Measurements from ENCODE around the gene PLGRKT.
"Not testable (repeated sequence)": the region's sequence is repeated elsewhere in the genome, so short reads cannot be mapped to it uniquely, and the experiment has no call there.

Gene PLGRKT, protein sequence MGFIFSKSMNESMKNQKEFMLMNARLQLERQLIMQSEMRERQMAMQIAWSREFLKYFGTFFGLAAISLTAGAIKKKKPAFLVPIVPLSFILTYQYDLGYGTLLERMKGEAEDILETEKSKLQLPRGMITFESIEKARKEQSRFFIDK

DNA sequence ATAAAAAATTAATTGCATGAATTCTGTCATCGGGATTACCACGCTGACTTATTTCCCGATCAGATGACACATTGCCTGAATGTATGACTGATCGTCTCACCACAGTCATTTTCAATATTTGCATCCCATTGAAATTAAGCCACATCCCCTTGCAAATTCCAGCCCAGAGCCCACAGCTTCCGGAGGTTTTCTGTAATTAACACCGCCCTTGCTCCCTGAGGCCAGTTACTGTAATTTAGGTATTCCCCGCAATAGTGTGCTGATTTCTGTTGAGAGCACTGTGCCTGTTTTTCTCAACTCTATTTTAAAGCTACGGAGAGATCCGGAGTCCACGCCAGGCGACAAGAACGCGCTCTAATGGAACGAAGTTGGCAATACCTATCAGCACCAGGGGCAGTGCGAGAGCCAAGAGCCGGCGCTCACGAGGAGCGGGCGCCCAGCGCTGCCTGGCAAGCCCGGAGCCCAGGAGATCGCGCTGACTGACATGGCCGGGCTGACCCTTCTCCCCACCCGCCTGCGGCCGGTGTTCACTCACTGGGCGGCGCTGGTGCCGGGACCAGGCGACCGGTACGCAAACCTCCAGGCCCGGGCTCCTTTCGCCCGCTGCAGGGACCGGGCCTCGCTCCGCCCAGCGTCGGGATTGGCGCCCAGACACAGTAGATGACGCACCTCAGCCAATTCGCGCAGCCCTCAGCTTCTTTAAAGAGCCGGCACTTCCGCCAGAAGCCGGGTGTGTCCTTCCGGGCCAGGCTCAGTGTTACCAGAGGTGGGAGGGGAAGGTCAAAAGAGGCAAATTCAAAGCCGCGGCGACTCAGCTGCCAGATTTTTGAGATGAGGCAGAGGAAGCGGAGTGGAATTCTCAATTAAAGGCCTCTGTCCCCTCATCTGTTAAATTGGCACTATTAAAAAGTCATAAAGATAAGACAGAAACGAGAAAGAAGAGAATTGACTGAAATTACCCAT is at the start of gene PLGRKT:
PLGRKT (minus strand) TSS at position 672 of the 963 bp plus-strand sequence. CDS start 5,948 bp downstream, outside the sequence.
- peak; percentile 88 for DNase-seq

DNA sequence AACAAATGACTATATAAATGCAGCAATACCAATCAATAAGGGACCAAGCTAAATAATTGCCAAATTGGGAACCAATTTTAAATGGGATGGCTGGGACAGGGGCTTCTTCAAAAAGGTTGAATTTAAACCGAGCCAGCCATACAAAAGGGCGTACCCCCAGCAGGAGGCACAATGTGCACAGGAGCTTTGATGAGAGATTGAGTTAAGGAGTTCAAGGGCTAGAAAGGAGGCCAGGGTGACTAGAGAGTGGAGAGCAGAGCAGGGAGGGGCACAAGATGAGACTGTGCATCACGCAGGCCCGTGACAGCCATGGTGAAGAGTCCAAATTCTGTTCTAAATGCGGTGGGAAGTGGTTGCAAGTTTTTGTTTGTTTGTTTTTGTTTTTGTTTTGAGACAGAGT is 49.3 kb upstream of the PLGRKT start:
- no peak for DNase-seq

DNA sequence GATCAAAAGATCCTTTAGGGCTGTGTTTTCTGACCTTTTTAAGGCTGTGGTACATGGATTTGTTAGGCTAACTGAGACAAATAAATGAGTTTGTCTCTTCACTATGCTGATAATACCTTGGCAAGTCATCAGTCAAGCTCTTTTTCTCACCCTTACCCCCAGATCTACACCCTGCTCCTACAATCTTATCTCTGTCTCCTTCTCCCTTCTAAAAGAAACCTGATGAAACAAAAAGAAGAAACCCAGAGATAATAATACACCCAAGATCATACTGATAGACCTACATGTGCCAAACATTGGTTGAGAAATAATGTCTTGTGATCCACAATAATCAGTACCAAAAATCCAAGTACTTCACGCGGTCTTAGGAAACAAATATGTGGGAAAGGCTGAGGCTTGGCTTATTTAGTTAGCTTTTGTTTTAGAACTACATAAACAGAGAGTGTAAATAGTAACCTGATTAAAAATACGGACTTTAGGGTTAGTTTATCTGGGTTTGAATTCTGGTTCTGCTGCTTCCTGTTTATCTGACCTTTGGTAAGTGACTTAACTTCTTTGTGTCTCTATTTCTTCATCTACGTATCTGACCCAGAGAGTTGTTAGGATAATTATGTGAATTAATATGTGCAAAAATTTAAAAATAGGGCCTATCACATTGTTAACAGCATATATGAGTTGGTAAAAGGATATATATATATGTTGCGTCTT is 47.8 kb upstream of the PLGRKT start:
- DNase-seq: no peak

DNA sequence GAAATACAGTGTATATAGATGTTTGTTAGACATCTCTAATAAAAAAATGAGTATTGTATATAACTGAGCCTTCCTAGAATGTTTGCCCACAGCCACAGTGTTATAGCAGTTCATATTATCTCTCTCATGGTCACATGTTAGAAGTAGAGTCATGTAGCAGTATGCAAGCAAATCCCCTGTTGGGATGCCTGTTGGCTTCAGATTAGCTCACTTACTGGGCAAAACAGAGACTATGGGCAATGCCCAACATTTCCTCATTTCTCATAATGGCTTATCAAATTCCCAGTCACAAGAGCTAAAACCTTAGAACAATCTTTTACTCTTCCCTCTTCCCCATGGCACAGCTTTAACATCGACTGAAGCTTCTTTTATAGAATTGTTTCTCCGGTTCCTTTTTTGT is 45.6 kb upstream of the PLGRKT start:
- DNase-seq: no peak

DNA sequence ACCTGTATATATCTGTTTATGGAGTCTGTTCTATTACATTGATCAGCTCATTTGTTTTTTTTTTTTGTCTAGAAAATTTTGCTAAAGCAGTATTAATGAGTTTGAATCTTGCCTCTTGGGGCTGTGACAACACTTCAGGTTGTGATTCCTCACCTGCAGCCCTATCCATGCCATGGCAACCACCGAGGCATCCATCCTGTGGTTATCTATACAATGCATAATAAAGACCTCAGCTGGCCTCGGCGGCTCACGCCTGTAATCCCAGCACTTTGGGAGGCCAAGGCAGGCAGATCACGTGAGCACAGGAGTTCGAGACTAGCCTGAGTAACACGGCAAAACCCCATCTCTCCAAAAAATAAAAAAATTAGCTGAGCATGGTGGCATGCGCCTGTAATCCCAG is 44.5 kb upstream of the PLGRKT start:
- DNase-seq: no peak

DNA sequence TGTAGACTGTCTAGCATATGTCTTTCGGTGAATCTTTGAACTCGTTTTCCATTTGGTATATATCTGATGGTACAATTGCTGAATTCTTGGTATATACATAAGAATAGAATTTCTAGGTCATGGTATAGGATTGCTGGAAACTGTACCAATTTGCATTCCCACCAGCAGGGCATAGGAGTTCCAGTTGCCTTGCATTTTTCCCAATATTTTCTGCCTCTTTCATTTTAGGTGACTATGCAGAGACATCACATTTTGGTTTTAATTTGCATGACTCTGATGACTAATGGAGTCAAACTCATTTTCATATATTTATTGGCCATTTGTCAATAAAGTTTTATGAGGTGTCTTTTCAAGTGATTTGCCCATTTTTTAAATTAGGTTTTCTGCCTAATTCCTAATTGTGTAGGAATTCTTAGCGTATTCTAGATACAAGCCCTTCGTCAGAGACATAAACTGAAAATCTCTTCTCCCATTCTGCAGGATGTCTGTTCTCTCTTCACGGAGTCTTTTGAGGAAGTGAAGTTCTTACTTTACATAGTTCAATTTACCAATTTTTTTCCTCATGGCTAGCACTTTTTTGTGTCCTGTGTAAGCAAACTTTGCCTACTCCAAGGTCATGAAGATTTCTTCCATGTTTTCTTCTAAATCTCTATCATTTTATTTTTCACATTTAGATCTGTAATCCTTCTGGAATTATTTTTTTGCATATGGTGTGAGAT is 43.8 kb upstream of the PLGRKT start:
- DNase-seq: no peak

DNA sequence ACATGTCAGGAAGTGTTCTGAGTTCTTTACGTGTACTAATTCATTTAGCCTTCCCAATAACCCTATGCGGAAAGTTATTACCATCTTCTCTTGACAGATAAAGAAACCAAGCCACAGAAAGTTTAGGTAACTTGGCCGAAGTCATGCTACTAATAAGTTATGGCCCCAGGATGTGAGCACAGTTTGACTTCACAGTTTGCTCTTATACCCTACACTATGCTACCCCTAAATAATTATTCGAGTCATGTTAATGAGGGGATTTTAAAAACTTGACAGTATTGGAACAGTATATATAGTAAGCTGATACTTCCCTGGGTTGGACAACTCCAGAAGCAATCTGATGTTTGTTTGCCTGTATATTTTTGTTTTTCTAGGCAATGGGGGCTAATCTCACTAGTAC is 43.2 kb upstream of the PLGRKT start:
- no peak for DNase-seq

DNA sequence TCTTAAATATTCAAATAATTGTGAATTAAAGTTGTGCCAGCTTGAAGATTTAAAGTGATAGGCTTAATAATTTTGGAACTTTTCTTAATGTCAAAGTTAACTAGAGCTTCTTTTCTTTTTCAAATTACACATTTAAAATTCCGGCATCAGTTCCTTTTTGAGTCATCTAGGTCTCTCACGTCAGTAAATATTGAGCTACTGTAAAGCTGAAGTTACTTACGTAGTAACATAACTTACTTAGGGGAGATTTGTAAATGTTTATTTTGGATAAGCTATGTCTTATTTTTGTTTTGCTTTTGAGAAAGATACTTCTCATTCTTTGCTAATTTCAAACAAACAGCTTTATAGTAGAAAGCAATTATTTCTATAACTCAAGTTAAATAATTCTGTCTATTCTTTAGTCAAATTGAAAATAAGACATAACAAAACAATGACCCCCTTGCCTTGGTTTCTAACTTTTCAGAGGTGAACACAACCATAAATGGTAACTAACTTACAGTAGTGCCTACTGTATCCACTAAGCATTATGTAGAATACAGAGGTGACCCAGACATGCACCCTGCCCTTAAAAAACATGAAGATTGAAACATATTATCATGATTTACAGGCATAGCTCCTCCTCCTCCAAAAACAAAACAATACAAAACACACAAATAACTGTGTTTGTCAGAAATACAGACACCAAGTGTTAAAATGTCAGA is 42.4 kb upstream of the PLGRKT start:
- DNase-seq: no peak

DNA sequence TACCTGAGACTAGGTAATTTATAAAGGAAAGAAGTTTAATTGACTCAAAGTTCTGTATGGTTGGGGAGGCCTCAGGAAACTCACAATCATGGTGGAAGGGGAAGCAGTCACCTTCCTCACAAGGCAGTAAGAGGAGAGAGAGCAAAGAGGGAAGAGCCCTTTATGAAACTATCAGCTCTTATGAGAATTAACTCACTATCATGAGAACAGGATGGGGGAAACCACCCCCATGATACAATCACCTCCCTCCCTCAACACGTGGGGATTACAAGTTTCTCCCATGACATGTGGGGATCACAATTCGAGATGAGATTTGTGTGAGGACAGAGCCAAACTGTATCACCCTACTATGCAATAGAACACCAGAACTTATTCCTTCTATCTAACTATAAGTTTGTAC is 40.5 kb upstream of the PLGRKT start:
- no peak for DNase-seq

DNA sequence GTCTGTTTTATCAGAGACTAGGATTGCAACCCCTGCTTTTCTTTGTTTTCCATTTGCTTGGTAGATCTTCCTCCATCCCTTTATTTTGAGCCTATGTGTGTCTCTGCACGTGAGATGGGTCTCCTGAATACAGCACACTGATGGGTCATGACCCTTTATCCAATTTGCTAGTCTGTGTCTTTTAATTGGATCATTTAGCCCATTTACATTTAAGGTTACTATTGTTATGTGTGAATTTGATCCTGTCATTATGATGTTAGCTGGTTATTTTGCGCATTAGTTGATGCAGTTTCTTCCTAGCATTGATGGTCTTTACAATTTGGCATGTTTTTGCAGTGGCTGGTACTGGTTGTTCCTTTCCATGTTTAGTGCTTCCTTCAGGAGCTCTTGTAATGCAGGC is 37.9 kb upstream of the PLGRKT start:
- not testable (repeated sequence) for DNase-seq

DNA sequence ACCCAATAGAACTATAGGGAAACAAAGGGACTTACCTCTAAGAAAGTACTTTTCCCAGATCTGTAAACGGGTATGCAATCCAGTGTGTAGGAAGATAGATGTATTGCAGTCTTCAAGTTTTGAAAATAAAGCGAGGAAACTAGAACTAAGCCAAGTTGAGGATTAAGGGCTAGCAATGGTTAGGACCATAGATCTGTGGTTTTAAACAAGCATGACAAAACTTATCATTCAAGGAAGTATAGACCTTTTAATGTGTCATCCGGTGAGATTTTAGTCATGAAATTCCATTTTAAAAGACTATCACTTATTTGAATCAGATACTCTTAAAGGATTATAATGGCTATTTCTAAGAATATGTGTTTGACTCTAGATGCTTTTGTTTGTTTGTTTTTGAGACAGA is 33.1 kb upstream of the PLGRKT start:
- DNase-seq: no peak

DNA sequence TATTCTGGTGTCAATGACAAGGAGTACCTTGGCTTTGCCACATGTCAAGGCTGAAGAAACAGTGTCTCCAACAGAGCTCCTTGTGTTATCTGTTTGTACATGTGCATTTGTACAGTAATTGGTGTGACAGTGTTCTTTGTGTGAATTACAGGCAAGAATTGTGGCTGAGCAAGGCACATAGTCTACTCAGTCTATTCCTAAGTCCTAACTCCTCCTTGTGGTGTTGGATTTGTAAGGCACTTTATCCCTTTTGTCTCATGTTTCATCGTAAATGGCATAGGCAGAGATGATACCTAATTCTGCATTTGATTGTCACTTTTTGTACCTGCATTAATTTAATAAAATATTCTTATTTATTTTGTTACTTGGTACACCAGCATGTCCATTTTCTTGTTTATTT is 32.4 kb upstream of the PLGRKT start:
- DNase-seq: no peak

DNA sequence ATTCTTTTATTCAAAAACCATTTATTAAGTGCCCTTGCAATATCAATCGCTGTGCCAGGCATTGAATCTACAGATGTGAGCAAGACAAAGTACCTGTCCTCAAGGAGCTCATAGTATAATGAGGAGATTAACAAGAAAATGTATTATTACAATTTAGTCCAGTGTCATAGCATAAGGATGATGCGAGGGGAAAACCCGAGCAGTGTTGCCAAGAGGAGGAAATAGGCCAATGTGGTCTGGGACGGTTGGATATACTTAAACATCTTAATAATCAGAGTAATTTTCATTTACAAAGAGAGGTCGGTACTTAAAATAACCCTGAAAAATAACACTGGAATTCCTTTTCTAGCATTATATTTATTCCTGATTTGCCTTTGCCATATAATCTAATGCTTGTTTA is 31.1 kb upstream of the PLGRKT start:
- DNase-seq: no peak

DNA sequence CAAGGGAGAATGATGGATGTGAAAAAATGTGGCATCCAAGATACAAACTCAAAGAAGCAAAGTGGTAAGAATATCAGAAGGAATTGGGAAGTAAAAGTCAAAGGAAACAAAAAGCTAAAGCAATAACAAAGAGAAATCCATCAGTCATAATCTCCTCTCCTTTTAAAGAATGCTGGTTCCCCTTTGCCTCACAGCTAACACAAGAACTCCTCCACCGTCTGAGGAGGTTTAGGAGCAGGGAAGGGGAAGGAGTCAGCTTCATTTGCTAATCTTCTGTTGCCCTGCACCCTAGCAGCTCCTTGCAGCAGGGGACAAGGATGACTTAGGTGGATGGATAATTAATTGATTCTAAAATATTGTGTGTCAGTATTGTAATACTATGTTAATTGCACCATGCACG is 29.0 kb upstream of the PLGRKT start:
- no peak for DNase-seq

DNA sequence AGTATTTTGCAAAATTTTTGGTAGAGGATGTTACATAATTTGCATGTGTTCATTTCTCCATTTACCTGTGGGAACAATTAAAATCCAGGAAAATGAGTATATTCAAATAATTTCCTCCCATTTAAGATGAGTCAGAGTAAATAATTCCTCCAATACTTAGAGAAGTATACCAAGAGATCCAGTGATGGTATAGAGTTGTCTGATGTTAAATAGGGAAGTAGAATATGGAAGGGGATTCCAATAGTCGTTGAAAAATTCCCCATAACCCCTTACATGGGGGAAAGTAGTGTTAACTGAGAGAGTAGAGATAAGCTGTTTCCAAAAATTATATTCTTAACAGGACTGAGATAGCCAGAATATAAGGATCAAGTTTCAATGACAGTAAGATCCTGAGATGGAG is 28.3 kb upstream of the PLGRKT start:
- no peak for DNase-seq

DNA sequence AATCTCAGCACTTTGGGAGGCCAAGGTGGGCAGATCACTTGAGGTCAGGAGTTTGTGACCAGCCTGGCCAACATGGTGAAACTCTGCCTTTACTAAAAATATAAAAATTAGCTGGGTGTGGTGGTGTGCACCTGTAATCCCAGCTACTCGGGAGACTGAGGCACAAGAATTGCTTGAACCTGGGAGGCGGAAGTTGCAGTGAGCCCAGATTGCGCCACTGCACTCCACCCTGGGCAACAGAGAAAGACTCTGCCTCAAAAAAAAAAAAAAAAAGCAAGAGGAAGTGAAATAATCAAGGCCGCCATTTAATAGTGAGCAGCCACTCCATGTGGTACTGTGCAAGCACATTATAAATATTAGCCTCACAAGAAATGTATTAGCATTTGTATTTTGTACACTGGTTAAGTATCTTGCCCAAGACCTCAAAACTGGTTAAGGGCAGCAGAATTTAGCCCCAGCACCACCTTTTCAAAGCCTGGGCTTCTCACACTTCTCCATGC is 27.2 kb upstream of the PLGRKT start:
- not testable (repeated sequence) for DNase-seq

DNA sequence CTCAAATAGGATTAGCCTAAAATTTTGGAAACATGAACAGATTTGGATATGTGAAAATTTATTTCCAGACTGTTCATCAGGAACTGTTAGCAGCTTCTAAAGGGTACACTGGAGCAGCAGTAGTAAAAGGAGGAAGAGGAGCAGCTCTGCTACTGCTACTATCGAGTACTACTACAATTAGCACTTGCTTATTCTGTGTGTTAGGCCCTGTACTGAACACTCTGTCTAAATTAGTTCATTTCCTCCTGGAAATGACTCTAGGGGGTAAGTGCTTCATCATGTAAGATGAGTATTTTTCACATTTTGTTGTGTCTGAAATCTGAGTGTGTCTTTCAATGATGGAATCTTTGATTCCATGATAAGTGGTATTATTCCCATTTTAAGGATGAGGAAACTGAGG is 22.4 kb upstream of the PLGRKT start:
- no peak for DNase-seq

DNA sequence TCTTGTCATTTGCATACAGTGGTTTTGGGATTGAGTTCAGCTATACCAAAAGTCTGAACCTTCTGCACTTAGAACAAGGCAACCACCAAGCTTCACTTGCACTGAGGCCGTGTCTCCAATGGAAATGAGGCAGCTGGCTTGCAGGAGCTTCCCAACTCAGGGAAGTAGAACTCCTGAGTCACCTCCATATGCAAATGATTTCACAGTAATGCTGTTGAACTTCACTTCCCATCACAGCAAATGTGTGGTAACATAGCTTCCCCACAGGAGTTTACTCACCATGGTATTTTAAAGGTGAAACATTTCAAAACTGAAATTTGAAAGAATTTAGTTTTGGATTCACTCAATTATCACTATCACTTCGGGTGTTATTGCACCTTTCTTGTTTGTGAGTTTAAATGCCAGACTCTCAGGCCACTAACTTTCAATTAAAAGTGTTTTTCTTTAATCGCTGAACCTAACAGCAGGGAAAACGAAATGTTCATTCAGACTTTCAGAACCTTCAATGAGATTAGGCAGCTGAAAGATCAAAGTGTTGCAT is 21.6 kb upstream of the PLGRKT start:
- no peak for DNase-seq

DNA sequence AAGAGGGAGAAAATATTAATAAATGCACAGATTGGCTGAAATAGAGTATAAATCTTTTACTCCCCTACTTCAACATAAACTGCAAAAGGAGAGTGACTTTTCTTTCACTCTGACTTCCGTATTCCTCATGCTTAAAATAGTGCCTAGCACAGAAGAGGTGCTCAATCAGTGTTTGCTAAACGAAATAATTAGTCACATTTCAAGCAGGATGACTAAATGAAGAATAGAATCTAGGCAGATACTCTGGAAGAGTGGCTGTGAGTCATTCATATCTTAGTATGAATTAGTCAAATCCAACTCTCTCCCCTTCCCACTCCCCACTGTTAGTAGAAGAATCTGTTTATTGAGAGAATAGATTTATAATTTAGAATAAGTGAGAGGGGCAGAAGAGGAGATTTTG is 17.5 kb upstream of the PLGRKT start:
- DNase-seq: no peak

DNA sequence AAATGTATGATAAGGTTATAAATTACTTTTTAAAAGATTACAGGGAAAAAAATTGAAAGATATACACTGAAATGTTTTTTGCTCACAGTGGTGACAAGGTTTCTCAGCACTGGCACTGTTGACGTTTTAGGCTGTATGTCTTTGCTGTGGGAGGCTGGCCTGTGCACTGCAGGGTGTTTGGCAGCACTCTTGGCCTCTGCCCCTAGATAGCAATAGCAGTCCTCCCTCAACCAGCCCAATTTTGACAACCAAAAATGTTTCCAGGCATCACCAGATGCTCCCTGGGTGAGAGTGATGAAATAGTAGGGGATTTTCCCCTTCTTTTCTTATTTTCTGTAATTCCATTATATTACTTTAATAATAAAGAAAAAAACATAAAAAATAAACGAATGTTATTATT is 15.9 kb upstream of the PLGRKT start:
- no peak for DNase-seq

DNA sequence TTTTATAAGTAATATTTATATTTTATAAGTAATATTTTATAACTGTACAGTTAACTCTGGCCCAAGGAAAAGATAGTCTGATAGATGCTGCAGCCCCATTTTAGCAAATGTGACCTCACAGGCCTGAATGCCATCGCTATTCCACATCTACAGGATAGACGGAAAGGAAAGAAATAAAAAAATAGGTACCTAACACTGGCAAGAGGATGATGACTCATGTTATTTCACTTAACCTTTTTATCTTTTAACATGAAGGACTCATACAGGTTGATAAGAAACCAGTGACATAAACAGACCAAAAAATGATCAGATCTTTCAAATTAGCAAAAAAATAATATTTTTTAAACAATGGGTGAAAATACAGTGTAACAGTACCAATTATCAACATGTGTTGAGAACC is 15.3 kb upstream of the PLGRKT start:
- no peak for DNase-seq

DNA sequence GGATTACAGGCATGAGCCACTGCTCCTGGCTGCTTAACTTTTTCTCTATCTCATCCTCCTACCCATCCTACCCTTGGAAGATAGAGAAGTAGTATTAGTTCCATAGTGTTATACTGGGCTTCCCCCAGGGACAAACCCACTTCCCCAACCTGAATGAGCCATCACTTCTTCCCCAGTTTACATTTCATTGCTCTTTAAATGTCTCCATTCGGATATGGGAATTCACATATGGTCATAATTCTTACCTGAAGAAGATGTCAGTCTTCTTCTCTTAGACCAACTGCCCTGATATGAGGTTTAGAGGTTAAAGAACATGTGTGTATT is 14.5 kb upstream of the PLGRKT start:
- no peak for DNase-seq

All from NCI-H1694 treated with DMSO at 0.1 percent for 48 hours (cell line).